GM23248 (cell line): ENCODE measurements around the gene RNF111. TPM values are rescaled to one million over a fixed set of nuclear protein-coding genes. Genes with fewer than 3 reads are reported as not detected.

Source experiments
- DNase-seq: peaks from one replicate; pipeline ENCODE4 v3.0.0-alpha.2; 2015
- H2AFZ ChIP-seq: fragments of 200-600 bp; sonication (generic); 2 replicates; pipeline ENCODE4 v1.6.1; 2016; ENCODE audit warnings: antibody characterized with exemption
- H3F3A ChIP-seq: fragments of 200-600 bp; sonication (generic); 2 replicates; pipeline ENCODE4 v1.6.1; 2016; ENCODE audit warnings: mild to moderate bottlenecking, antibody characterized with exemption, mixed run types; ENCODE audit not compliant: insufficient read depth
- H3K27ac ChIP-seq: fragments of 200-600 bp; sonication (generic); 2 replicates; pipeline ENCODE4 v1.5.1; 2016; ENCODE audit warnings: mild to moderate bottlenecking
- H3K27me3 ChIP-seq: fragments of 200-600 bp; sonication (generic); replicated peaks from 2 replicates; pipeline ENCODE4 v1.6.1; 2016; ENCODE audit warnings: mild to moderate bottlenecking; ENCODE audit not compliant: insufficient read depth
- H3K36me3 ChIP-seq: fragments of 200-600 bp; sonication (generic); 2 replicates; pipeline ENCODE4 v1.6.1; 2016; ENCODE audit warnings: low read depth, mild to moderate bottlenecking
- H3K4me1 ChIP-seq: fragments of 200-600 bp; sonication (generic); 2 replicates; pipeline ENCODE4 v1.6.1; 2016; ENCODE audit warnings: mild to moderate bottlenecking; ENCODE audit not compliant: insufficient read depth
- H3K4me2 ChIP-seq: fragments of 200-600 bp; sonication (generic); one replicate; pipeline ENCODE4 v1.6.1; 2016; ENCODE audit warnings: mild to moderate bottlenecking; ENCODE audit not compliant: unreplicated experiment
- H3K4me3 ChIP-seq: fragments of 200-600 bp; sonication (generic); 2 replicates; pipeline ENCODE4 v1.5.1; 2016; ENCODE audit warnings: mild to moderate bottlenecking
- H3K79me2 ChIP-seq: fragments of 200-600 bp; sonication (generic); 2 replicates; pipeline ENCODE4 v1.6.1; 2016; ENCODE audit warnings: mild to moderate bottlenecking; ENCODE audit not compliant: insufficient read depth
- H3K9ac ChIP-seq: fragments of 200-600 bp; sonication (generic); 2 replicates; pipeline ENCODE4 v1.6.1; 2016; ENCODE audit warnings: mild to moderate bottlenecking
- H3K9me2 ChIP-seq: fragments of 200-600 bp; sonication (generic); 2 replicates; pipeline ENCODE4 v1.6.1; 2016; ENCODE audit warnings: mixed run types, mild to moderate bottlenecking, moderate library complexity; ENCODE audit not compliant: insufficient read depth
- H3K9me3 ChIP-seq: fragments of 200-600 bp; sonication (generic); one replicate; pipeline ENCODE4 v1.6.1; 2017; ENCODE audit warnings: low read depth
- H4K20me1 ChIP-seq: fragments of 200-600 bp; sonication (generic); 2 replicates; pipeline ENCODE4 v1.6.0; 2016; ENCODE audit not compliant: insufficient read depth
- EZH2 ChIP-seq: fragments of 200-600 bp; sonication (generic); IDR thresholded peaks from 2 replicates; pipeline ENCODE4 v1.6.1; 2018; ENCODE audit warnings: antibody characterized with exemption, mild to moderate bottlenecking; ENCODE audit not compliant: insufficient read depth, poor library complexity, severe bottlenecking
- EZH2phosphoT487 ChIP-seq: fragments of 200-600 bp; sonication (generic); IDR thresholded peaks from 2 replicates; pipeline ENCODE4 v1.6.1; 2018; ENCODE audit warnings: antibody characterized with exemption, moderate library complexity, mild to moderate bottlenecking, low read depth; ENCODE audit not compliant: insufficient read depth
- WGBS, 2 experiments: methylation state at CpG; one replicate each; pipeline ENCODE4 v1.1.6; 2015 to 2017; ENCODE audit warnings: low lambda C conversion rate in 2 of 2, low coverage in 1 of 2; ENCODE audit errors: missing lambda C conversion rate in 2 of 2; 5-methylcytosine and 5-hydroxymethylcytosine counted together
- in situ Hi-C: fragments of 300-500 bp; cut with MboI; formaldehyde crosslinking; loops from 2 replicates; pipeline ENCODE4 v1.15.0; 2020
- polyA plus RNA-seq: library from polyadenylated mRNA; unstranded; fragments of >200 nt; fragmentation: Nextera tagmentation; extraction: Ambion mirVana; gene quantifications from 2 replicates; pipeline ENCODE4 v1.2.1, GENCODE V29; 2016
- total RNA-seq: library from RNA; depleted of rRNA; stranded (reverse); fragments of >200 nt; shearing (Covaris generic); gene quantifications from 2 replicates; pipeline ENCODE4 v1.2.3, GENCODE V29; 2014

Gene RNF111
- total and polyA plus RNA-seq, 2 experiments from 2014 or later, result 17.8 to 24.4 TPM

- no peak for DNase-seq
- no peaks in the 10 kb centered on the region for H3K4me1 ChIP-seq
- no peak overlapping the region for H3K4me3 ChIP-seq
- no peaks in the 10 kb centered on the region for H4K20me1 ChIP-seq
- peaks cover 30% of the 10 kb centered on the region for H3K36me3 ChIP-seq
- no peak overlapping the region for H2AFZ ChIP-seq
- H3K79me2 ChIP-seq, result no peaks in the 10 kb centered on the region
- H3K4me2 ChIP-seq, result no peak overlapping the region
- in situ Hi-C loops, result no loop called here
- no peaks in the 10 kb centered on the region for H3K9me2 ChIP-seq
- TF ChIP-seq EZH2 (no peak), EZH2phosphoT487 (no peak)
- no peaks in the 10 kb centered on the region for H3K27me3 ChIP-seq
- peaks cover 15% of the 10 kb centered on the region; the same call in 1 of the 2 replicates for H3F3A ChIP-seq
- H3K9me3 ChIP-seq, result no peaks in the 10 kb centered on the region
- WGBS, 2 experiments, result 94 to 99% methylated on average over 2 of the region's 2 CpGs
- no peak overlapping the region for H3K9ac ChIP-seq
- no peak overlapping the region for H3K27ac ChIP-seq
Observed at GRCh38 chr15:59099162-59099685, 111.8 kb downstream of the RNF111 start.

GRCh38 chr15:59104602-59104911 lies 117.1 kb downstream of the RNF111 start:
- 0 to 2% methylated on average over 9 of the region's 9 CpGs for WGBS, 2 experiments
- Histone ChIP-seq H3K36me3 (no peaks in the 10 kb centered on the region), H3F3A (peaks cover 14% of the 10 kb centered on the region; the same call in 1 of the 2 replicates), H3K27me3 (no peaks in the 10 kb centered on the region), H3K27ac (peak overlapping the region; percentile 72), H3K4me2 (peak overlapping the region; percentile 84), H2AFZ (peak overlapping the region; percentile 94), H3K9me2 (no peaks in the 10 kb centered on the region), H3K9ac (peak overlapping the region; percentile 81), H3K79me2 (peaks cover 29% of the 10 kb centered on the region), H3K9me3 (no peaks in the 10 kb centered on the region), H4K20me1 (no peaks in the 10 kb centered on the region), H3K4me3 (peak overlapping the region; percentile 80), H3K4me1 (peaks cover 12% of the 10 kb centered on the region)
- TF ChIP-seq EZH2phosphoT487 (no peak), EZH2 (no peak)
- in situ Hi-C loops, result no loop called here
- DNase-seq, result no peak

- Histone ChIP-seq H3K4me3 (peak within 1 kb of the TSS; percentile 80), H3K79me2 (peaks cover 29% of the 10 kb centered on the region), H3K4me1 (peaks cover 12% of the 10 kb centered on the region), H3K9me3 (no peaks in the 10 kb centered on the region), H3K36me3 (no peaks in the 10 kb centered on the region), H3K27ac (peak within 1 kb of the TSS; percentile 72), H2AFZ (peak within 1 kb of the TSS; percentile 94), H3K9ac (peak within 1 kb of the TSS; percentile 81), H3F3A (peaks cover 14% of the 10 kb centered on the region; the same call in 1 of the 2 replicates), H4K20me1 (no peaks in the 10 kb centered on the region), H3K27me3 (no peaks in the 10 kb centered on the region), H3K9me2 (no peaks in the 10 kb centered on the region), H3K4me2 (peak within 1 kb of the TSS; percentile 86)
- WGBS, 2 experiments, result 1 to 4% methylated on average over 46 to 52 of the region's 57 CpGs
- DNase-seq, result peak; percentile 98
- TF ChIP-seq EZH2 (no peak), EZH2phosphoT487 (no peak)
- in situ Hi-C loops, result no loop called here
Observed at GRCh38 chr15:59104912-59105732, 117.7 kb downstream of the RNF111 start, which contains the start of gene CCNB2. CCNB2 (plus strand) TSS chr15:59105146; CDS start chr15:59105269, 123 bp downstream.

- Histone ChIP-seq H2AFZ (peak overlapping the region; percentile 94), H3K4me2 (peak overlapping the region; percentile 86), H3K79me2 (peaks cover 29% of the 10 kb centered on the region), H3F3A (peaks cover 14% of the 10 kb centered on the region; the same call in 1 of the 2 replicates), H3K9me3 (no peaks in the 10 kb centered on the region), H3K4me3 (peak overlapping the region; percentile 80), H3K9me2 (no peaks in the 10 kb centered on the region), H4K20me1 (no peaks in the 10 kb centered on the region), H3K36me3 (no peaks in the 10 kb centered on the region), H3K9ac (peak overlapping the region; percentile 81), H3K27ac (peak overlapping the region; percentile 72), H3K4me1 (peaks cover 12% of the 10 kb centered on the region), H3K27me3 (no peaks in the 10 kb centered on the region)
- no peak for DNase-seq
- in situ Hi-C loops, result no loop called here
- TF ChIP-seq EZH2 (no peak), EZH2phosphoT487 (no peak)
- 49 to 52% methylated on average over 2 of the region's 2 CpGs for WGBS, 2 experiments
Observed at GRCh38 chr15:59105854-59106253, 118.4 kb downstream of the RNF111 start.
